Activated T-cell treated with anti-CD3 and anti-CD28 coated beads for 48 hours (primary cell): Measurements from ENCODE around the gene EDDM13.
"Not testable (repeated sequence)": the region's sequence is repeated elsewhere in the genome, so short reads cannot be mapped to it uniquely, and the experiment has no call there.

ENCODE experiments used
- DNase-seq: peaks from one replicate; pipeline ENCODE4 v3.0.0-alpha.2; 2020; ENCODE audit warnings: low read depth

Gene EDDM13

DNA sequence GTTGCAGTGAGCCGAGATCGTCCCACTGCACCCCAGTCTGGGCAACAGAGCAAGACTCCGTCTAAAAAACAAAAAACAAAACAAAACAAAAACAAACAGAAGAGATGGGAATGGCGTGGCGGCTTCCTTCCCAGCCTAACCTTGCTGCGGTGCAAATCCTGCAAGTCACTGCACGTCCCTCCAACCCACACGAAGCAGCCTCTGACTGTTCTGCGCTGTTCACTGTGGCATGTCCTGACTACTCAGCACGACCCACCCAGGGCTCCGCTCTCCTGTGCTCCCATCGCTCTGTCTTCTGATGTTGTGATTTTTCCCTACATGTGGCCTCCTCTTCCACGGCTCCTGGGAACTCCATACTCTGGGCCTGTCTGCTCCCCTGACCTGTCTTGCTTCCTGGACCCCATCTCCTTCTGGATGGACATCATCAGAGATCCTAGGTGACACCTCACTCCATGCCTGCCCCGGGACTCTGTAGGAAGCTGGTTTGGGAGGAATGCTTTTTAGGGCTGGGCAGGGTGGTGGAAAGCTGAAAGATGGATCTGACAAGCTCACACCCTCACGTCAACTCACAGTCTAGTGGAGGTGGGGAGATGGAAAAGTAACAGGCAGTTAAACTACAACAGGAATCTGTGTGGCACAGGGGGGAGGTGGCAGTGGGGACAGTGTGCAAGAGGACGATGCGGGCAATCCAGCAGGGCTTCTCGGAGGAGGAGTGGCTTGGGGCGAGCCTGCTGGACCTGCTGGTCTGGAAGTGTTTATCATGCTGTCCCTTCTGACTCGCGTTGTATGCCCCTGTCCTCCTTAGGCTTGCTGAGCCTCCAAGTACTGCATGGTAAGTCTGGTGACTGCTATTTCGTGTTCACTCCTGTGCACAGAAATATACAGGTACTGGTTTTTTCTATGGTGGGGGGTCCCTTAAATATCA lies 23.2 kb downstream of the EDDM13 start:
- DNase-seq = no peak

DNA sequence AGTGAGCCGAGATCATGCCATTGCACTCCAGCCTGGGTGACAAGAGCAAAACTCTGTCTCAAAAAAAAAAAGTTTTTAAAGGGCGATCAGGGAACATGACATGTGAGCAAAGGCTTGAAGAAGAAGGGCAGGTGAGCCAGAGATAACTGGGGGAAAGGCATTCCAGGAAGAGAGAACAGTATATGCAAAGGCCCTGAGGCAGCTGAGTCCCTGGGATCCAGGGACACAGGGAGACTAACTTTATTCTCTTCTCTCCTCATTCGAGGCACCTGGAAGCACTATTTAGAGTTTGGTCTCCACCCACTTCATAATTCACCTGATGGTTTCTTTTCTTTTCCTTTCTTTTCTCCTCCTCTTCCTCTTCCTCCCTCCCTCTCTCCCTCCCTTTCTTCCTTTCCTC lies 24.5 kb downstream of the EDDM13 start:
- no peak for DNase-seq

DNA sequence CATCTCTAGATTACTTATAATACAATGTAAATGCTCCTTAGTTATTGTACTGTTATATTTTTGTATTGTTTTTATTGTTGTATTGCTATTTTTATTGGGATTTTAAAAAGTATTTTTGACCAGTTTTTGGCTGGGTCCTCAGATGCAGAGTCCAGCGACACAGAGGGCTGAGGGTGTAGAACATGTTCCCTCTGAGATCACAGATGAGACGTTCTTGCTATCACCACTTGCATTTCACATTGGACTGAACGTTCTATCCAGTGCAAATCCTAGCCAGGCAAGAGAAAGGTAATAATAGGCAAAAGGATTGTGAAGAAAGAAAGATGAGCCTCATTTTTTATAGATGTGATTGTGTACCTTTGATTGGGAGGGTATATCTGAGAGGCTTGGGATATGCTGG lies 27.1 kb downstream of the EDDM13 start:
- DNase-seq = no peak

DNA sequence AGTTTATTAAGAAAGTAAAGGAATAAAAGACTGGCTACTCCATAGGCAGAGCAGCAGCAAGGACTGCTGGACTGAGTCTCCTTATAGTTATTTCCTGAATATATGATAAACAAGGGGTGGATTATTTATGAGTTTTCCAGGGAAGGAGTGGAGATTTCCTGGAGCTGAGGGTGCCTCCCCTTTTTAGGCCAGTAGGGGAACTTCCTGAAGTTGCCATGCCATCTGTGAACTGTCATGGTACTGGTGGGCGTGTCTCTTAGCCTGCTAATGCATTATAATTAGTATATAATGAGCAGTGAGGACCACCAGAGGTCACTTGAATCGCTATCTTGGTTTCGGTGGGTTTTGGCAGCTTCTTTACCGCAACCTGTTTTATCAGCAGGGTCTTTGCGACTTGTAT lies 28.6 kb downstream of the EDDM13 start:
- no peak for DNase-seq

DNA sequence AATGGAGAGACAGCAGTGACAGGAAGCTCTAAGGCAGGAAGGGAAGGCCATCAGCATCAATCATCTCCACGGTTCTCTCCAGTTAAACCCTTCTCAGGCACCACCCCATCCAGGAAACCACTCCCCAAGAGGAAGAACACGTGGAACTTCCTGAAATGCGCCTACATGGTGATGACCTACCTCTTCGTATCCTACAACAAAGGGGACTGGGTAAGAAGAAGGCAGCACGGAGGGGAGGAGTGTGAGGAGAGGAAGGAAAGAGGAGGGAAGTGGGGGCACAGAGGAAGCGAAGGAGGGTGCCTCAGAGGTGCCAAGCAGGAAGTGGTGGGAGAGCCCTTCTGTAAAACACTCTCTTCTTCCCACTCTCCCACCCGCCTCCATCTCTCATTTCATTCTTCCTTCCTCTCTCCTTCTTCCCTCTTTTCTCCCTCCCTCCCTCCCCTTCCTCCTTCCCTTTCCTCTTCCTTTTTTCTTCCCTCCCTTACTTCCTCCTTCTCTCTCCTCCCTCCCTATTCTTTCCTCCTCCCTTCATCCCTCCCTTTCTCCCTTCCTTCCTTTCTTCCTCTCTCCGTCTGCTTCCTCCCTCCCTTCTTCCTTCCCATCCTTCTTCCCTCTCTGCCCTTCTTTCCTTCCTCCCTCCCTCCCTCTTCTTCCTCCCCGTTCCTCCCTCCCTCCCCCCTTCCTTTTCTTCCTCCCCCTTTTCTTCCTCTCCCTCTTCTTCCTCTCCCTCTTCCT lies 29.5 kb downstream of the EDDM13 start:
- DNase-seq = no peak

DNA sequence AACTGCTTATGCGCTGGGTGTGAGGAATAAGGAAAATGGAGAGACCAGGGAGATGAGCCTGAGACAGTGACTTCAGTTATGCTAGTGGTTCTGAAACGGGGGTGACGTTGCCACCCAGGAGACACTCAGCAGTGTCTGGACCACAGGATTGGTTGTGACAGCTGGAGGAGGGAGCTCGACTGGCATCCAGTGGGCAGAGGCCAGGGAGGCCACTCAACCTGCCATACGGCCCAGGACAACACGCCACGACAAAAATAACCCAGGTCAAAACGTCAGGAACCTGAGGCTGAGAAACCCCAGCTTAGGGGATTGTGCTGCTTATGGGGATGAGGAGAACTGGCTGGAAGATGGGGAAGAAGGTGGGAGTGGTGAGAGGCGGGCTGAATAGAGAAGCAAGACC lies 31.7 kb downstream of the EDDM13 start:
- DNase-seq = no peak

DNA sequence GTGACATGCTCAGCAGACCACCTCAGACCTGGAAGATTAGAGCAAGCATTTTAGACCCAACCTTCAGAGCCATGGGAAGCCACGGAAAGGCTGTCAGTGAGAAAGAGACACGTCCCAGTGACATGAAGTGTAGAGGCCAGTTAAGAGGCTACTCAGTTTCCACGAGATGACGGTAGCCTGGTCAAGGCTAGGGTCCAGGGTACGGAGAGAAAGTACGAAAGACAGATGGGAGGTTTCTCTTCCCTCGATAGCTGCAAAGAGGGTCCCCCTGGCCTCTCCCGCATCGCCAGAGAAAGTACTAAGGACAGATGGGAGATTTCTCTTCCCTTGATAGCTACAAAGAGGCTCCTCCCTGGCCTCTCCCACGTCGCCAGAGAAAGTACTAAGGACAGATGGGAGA lies 33.5 kb downstream of the EDDM13 start:
- DNase-seq = no peak

DNA sequence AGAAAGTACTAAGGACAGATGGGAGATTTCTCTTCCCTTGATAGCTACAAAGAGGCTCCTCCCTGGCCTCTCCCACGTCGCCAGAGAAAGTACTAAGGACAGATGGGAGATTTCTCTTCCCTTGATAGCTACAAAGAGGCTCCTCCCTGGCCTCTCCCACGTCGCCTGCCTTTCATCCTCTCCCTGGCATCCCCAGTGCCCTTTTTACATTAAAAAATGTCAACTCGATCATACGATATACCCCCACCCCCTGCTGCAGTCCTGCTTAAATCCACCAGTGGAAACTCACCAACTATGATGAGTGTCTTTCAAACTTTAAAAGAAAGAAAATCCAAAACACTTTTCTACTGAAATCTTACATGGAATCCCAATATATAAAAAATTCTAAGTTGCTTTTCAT lies 34.5 kb downstream of the EDDM13 start:
- DNase-seq = not testable (repeated sequence)

DNA sequence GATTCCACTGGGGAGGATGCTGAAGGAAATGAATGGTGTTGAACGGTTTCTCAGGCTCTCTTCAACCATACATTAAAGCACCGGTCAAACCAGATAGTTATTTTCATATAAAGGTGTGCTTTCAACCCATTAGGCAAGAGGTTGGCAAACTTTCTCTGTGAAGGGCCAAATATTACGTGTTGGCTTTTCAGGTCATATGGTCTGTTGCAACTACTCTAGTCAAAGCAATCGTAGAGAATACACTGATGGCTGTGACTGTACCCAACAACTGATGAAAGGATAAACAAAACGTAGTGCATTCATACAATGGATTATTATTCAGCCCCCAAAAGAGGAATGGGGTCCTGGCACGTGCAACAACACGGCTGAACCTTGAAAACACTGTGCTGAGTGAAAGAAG lies 36.2 kb downstream of the EDDM13 start:
- no peak for DNase-seq

DNA sequence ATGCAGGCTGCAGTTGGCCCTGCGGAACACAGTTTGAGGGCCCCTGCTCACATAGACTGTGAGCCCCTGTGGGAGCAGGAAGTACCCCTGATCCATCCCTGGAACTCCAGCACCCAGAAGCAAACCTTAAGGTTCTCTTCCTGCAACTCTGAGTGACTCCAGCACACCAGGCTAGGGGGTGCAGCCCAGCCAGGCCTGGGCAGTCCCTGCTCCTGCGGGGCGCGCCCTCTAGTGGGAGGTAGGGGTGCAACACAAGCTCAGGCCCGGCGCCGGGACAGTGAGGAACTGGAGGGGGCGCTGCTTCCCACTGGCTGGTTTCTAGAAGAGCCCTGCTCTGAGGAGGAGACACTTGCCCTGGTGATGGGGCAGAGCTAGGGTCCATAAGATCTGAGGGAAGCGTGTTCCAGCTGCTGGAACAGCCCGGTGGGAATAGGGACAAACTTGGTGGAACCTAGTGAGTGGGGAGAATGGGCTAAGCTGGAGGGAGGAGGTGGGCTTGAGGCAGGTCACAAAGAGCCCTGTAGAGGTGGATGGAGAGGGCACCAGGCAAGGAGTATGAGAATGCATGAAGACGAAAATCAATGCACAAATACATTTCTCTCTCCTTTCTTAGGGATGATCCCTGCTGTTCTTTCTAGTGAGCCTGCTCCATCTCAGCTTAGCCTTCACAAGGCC lies 37.1 kb downstream of the EDDM13 start:
- DNase-seq = peak; percentile 68

DNA sequence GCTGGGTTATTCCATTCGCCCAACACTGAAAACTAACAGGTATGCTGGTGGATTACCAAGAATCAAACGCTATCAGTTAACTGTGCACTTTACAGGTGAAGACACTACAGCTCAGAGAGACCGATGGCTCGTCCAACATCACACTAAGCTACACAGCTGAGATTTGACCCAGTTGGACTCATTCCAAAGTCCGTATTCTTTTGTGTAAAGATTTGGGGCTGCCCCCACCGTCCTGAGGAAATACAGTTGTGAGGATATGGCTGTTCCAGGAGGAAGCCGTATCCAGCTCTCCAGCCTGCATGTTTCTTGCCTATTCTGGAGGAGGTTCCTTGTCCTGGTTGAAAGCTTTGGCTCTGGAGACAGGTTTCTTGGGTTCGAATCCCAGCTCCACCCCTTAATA lies 37.9 kb downstream of the EDDM13 start:
- no peak for DNase-seq

DNA sequence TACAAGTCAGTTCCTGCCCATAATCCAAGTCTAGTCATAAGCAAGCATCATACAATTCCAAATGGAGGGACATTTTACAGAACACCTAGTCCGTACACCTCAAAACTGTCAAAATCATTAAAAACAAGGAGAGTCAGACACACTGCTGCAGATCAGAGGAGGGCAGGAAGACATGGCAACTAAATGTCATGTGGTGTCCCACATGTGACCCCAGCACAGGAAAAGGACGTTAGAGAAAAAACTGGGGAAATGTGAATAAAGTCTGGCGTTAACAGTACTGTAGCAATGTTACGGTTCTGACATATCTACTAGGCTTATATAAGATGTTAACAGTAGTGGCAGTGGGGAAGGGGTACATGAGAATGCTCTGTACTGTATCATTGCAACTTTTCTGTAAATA lies 39.8 kb downstream of the EDDM13 start:
- no peak for DNase-seq

DNA sequence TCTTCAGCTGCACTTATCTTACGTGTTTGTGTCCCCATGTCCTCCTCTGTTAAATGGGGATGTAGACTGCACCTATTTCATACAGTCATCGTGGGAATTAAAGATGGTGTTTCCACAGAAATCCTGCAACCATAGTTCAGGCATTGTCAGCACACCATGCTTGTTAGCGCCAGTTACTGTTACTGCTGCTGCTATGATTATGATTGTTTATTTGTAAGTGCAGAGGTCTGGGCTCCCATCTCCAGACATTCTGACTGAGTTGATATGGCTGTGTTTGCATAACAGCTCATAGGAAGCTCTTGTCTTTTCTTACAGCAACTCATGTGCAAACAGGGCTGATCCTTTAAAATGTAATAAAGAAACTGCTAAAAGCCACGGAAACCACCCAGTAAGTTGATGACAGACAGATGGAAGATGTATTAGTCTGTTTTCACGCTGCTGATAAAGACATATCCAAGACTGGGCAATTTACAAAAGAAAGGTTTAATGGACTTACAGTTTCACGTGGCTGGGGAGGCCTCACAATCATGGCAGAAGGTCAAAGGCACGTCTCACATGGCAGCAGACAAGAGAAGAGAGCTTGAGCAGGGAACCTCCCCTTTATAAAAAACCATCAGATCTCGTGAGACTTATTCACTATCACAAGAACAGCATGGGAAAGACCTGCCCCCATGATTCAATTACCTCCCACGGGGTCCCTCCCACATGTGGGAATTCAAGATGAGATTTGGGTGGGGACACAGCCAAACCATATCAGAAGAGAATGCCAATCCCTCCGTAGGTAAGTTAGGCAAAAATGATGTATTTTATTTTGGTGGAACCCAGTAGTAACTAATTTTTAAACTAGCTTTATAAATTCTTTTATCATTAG lies 40.5 kb downstream of the EDDM13 start:
- no peak for DNase-seq

DNA sequence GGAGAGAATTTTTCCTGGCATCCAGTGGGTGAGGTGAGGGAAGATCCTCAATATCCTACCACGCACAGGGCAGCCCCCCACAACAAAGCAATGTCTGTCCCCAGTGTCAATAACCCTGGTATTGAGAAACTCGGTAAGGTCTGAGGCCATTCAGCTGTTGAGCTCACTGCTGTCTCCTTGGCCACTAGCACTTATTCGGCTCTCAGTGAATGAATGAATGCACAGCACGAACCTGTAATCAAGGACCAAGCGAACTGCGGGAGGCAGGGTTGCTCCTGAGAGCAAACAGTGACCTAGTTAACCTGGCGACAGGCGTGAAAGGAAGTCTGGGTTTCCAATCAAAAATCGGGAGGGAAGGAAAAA lies 41.5 kb downstream of the EDDM13 start:
- no peak for DNase-seq

DNA sequence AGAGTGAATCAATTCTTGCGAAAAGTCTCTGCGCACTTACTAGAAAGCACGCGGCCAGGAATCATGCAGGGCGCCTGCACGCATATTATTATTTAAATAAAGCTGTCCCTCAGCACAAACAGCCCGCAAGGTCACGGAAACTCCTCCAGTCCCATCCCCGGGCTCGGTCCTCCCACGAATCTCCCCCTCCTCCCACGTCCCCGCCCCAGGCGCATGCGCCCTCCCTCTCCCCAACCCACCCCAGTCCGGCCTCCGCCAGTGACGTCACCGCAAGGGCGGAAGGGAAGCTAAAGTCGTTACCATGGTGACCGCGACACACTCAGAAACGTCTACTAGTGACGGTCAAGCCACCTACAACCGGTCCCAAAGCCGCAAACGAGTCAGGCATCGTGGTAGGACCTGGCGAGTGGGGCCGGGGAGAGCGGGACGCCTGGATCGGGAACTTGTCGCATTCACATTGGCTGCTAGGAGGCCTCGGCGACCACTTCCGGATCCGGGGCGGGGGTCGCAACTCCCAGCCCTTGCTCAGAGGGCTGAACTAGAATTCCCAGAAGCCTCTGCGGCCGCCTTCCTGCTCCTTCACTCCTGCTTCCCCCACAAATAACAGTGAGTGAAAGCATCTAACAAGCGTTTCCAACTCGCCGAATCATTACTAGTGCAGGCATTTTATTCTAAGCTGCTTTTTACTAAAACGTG lies 42.0 kb downstream of the EDDM13 start, which contains the start of gene ZSCAN5A:
Gene ZSCAN5A (minus strand): TSS at position 459 of the 696 bp plus-strand sequence. CDS start 89,793 bp downstream, outside the sequence.
- peak; percentile 93 for DNase-seq

DNA sequence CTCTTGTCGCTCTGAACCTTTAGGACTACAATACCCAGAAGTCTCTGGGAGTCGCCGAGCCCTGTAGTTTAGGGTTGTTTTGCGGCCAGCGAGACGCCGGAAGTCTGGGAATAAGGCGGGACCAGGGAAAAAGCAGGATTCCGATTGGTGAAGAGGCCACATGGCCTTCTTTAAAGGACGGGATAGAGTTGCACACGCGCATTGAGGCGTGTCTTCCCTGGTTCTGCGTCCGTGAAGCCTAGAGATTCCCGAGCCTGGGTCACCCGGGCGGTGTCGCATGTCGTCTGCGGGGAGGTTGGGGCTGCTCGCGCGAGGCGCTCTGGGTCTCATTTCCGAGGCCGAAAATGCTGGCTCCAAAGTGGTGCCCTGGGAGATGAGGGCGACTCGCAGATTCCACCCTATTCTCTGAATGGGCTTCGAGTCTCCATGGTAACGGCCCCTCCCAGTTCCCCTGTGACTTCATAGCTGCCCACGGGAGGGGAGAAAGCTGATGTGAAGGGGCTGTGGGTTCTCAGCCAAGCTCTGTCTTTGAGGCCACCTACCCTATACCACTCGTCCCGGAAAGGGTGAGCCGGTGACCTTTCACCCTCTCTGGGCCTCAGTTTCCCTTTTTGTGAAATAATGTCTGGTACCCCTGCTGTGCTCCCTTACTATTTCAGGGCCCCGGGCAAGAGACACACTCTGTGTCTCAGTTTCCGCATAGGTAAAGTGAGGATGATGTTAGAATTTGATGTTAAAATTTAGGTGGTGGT lies 42.7 kb downstream of the EDDM13 start:
- peak; percentile 80 for DNase-seq

DNA sequence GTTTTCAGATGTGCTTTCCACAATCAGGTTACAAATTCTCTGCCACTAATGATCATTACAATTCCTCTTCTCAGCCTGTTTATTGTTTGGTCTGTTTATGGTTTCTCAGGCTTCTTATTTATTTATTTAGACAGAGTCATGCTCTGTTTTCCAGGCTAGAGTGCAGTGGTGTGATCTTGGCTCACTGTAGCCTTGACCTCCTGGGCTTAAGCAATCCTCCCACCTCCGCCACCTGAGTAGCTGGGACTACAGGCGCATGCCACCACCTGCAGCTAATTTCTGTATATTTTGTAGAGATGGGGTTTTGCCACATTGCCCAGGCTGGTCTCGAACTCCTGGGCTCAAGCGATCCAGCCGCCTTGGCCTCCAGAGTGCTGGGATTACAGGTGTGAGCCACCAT lies 44.2 kb downstream of the EDDM13 start:
- no peak for DNase-seq

DNA sequence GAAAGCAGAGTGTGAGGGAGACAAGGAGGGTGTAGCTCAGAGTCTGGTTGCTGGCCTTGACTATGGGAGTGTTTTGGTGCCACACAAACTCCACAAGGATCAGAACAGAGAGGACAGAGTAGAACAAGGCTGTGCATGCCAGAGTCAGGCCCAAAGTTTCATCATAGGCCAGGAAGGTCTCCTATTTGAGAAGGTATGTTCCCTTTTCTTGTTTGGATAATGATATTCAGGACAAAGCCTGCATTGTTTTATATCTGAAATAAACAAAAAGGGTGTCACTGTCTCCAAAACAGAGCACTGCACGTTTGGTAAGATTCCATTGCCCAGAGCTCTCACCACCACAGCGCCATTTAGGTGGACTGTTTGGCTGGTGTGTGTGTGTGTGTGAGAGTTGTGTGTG lies 45.2 kb downstream of the EDDM13 start:
- DNase-seq = no peak

DNA sequence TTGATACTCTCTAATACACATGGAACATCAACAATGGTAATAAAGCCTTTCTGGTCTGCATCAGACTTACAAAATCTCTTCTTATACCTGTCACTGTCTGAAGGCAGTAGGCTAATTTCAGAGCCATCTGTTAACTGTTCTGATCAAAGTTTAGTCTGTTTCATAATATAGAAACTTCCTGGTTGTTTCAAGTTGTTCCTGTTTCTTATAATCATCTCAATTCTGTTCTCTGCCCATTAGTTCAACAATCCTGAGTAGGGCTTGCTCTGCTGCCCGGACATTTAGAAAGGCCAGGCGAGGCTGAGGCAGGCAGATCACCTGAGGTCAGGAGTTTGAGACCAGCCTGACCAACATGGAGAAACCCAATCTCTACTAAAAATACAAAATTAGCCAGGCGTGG lies 47.4 kb downstream of the EDDM13 start:
- DNase-seq = no peak

DNA sequence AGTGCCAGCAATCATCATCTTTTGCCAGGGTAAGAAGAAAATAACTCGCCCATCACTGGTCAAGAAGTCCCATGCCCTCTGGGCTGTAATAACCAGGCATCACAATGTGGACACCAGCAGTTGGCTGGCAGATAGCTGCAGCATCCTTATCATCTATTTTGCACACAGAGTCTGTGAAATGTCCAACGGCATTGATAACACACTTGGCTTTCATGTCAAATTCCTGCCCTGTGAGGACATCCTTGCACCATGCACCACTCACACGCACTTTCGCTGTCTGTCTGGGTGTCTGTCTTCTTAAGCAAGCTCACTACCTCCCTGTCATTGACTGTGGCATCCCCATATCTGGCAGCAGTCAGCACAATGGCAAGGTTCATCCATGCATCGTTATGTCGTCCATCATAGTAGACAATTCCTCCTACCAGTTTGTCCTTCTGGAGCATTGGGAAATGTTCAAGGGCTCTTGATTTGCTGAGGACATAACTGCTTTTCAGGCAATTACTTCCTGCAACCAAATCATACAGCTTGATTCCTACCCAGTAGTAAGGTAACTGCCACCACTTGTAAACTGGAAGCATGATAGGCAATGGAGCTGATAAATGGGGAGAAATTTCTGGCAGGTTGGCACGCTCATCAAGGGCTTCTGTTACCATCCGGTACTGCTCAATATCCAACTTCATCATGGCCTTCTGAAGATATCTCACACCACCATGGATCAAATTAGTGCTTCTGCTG lies 48.9 kb downstream of the EDDM13 start:
- DNase-seq = no peak
